OCI-LY7 (cell line): ENCODE measurements around the gene SYTL5. TPM values are rescaled to one million over a fixed set of nuclear protein-coding genes. Genes with fewer than 3 reads are reported as not detected.

Source experiments
- BruUV-seq: library from RNA; stranded (reverse); fragments of 400-500 nt; replicated peaks from 2 replicates; lab custom pipeline; 2021; lab: Mats Ljungman, UMichigan
- CTCF ChIA-PET: fragments of 300-600 bp; sonication (Branson Sonifier 250); formaldehyde crosslinking; loops from one replicate; lab custom pipeline; 2022; ENCODE audit warnings: antibody characterized with exemption; ENCODE audit not compliant: unreplicated experiment; lab: Charles Lee
- POLR2A ChIA-PET: fragments of 300-600 bp; sonication (Branson Sonifier 250); formaldehyde crosslinking; loops from one replicate; lab custom pipeline; 2022; ENCODE audit warnings: antibody characterized with exemption; lab: Charles Lee
- DNase-seq: peaks from one replicate; pipeline ENCODE4 v3.0.0-alpha.2; 2015; ENCODE audit warnings: low spot score
- H2AFZ ChIP-seq: fragments of 200-600 bp; sonication (generic), shearing (Covaris generic); 2 replicates; pipeline ENCODE4 v1.6.1; 2014; ENCODE audit warnings: mild to moderate bottlenecking, antibody characterized with exemption, low read length, moderate library complexity
- H3K27ac ChIP-seq: fragments of 200-600 bp; sonication (generic); 2 replicates; pipeline ENCODE4 v1.5.1; 2014; ENCODE audit warnings: mixed run types, low read depth, mild to moderate bottlenecking, moderate library complexity, low read length, inconsistent platforms; ENCODE audit not compliant: poor library complexity, severe bottlenecking
- H3K36me3 ChIP-seq: fragments of 200-600 bp; sonication (generic); 2 replicates; pipeline ENCODE4 v1.6.1; 2014; ENCODE audit warnings: mild to moderate bottlenecking, antibody characterized with exemption, low read length, moderate library complexity, mixed read lengths; ENCODE audit not compliant: insufficient read depth
- H3K4me1 ChIP-seq: fragments of 200-600 bp; sonication (generic); 2 replicates; pipeline ENCODE4 v1.5.1; 2014; ENCODE audit warnings: mild to moderate bottlenecking, low read length; ENCODE audit not compliant: insufficient read depth, poor library complexity, severe bottlenecking
- H3K4me2 ChIP-seq: fragments of 200-600 bp; sonication (generic); 2 replicates; pipeline ENCODE4 v1.6.1; 2014; ENCODE audit warnings: mild to moderate bottlenecking, low read length
- H3K4me3 ChIP-seq: fragments of 200-600 bp; sonication (generic); 2 replicates; pipeline ENCODE4 v1.5.1; 2014; ENCODE audit warnings: mild to moderate bottlenecking, low read depth, low read length; ENCODE audit not compliant: poor library complexity, severe bottlenecking
- H3K79me2 ChIP-seq: fragments of 200-600 bp; sonication (generic); 2 replicates; pipeline ENCODE4 v1.6.1; 2016; ENCODE audit warnings: low read depth, mild to moderate bottlenecking, low read length, moderate library complexity, mixed read lengths; ENCODE audit not compliant: insufficient read depth
- H3K9me2 ChIP-seq: fragments of 200-600 bp; sonication (generic); 2 replicates; pipeline ENCODE4 v1.6.1; 2016; ENCODE audit warnings: mild to moderate bottlenecking, low read length, mixed read lengths; ENCODE audit not compliant: insufficient read depth
- H3K9me3 ChIP-seq: fragments of 200-600 bp; sonication (generic); 2 replicates; pipeline ENCODE4 v1.6.1; 2014; ENCODE audit warnings: mild to moderate bottlenecking, mixed run types, low read length, mixed read lengths
- H4K20me1 ChIP-seq: fragments of 200-600 bp; sonication (generic); 2 replicates; pipeline ENCODE4 v1.6.1; 2014; ENCODE audit warnings: mild to moderate bottlenecking, antibody characterized with exemption, low read length, moderate library complexity, mixed read lengths; ENCODE audit not compliant: insufficient read depth
- CTCF ChIP-seq: fragments of 200-600 bp; sonication (generic); conservative IDR thresholded peaks from 2 replicates; pipeline ENCODE4 v1.5.1; 2014; ENCODE audit warnings: mild to moderate bottlenecking, antibody characterized with exemption, low read length, moderate library complexity, mixed read lengths
- EZH2phosphoT487 ChIP-seq: fragments of 200-600 bp; sonication (generic); IDR thresholded peaks from 2 replicates; pipeline ENCODE4 v1.6.1; 2018; ENCODE audit warnings: low read depth, borderline replicate concordance, mild to moderate bottlenecking, mixed run types, antibody characterized with exemption, low read length, moderate library complexity, mixed read lengths
- intact Hi-C: fragments of 100-400 bp; cut with micrococcal nuclease; formaldehyde crosslinking; loops from one replicate; pipeline ENCODE4 v1.10.0; 2022; ENCODE audit not compliant: unreplicated experiment
- total RNA-seq, 2 experiments: library from RNA; depleted of rRNA in 1 of 2; stranded (reverse); fragments of >200 nt in 1 of 2; shearing (Covaris generic) in 1 of 2; gene quantifications; 2 replicates each; pipeline ENCODE4 v1.2.3, GENCODE V29; 2014 to 2022

Gene SYTL5
- total RNA-seq, 2 experiments from 2014 or later: not detected

GRCh38 chrX:38069273-38069672 is 62.9 kb downstream of the SYTL5 start:
- H3K9me3 ChIP-seq: no peaks in the 10 kb centered on the region
- H3K4me1 ChIP-seq: no peaks in the 10 kb centered on the region
- no peaks in the 10 kb centered on the region for H3K9me2 ChIP-seq
- no peaks in the 10 kb centered on the region for H4K20me1 ChIP-seq
- H3K4me3 ChIP-seq: no peak overlapping the region
- no peak for DNase-seq
- no peaks in the 10 kb centered on the region for H3K79me2 ChIP-seq
- ChIA-PET CTCF (no interaction called here), POLR2A (no interaction called here)
- H3K36me3 ChIP-seq: no peaks in the 10 kb centered on the region
- no peak overlapping the region for H3K27ac ChIP-seq
- intact Hi-C loops: no loop called here
- TF ChIP-seq CTCF (no peak), EZH2phosphoT487 (no peak)
- no TSS peak for BruUV-seq
- H3K4me2 ChIP-seq: no peak overlapping the region
- no peak overlapping the region for H2AFZ ChIP-seq

- no peaks in the 10 kb centered on the region for H3K9me2 ChIP-seq
- H3K27ac ChIP-seq: no peak overlapping the region
- H3K9me3 ChIP-seq: no peaks in the 10 kb centered on the region
- TF ChIP-seq CTCF (no peak), EZH2phosphoT487 (no peak)
- DNase-seq: no peak
- no TSS peak for BruUV-seq
- H3K4me2 ChIP-seq: no peak overlapping the region
- ChIA-PET CTCF (no interaction called here), POLR2A (interaction anchor here (1.6 kb wide), 1 partner anchor 9 kb away, joined by 4 read pairs; no protein-coding TSS in a partner anchor)
- H3K4me1 ChIP-seq: no peaks in the 10 kb centered on the region
- no peaks in the 10 kb centered on the region for H3K36me3 ChIP-seq
- no peaks in the 10 kb centered on the region for H4K20me1 ChIP-seq
- H3K4me3 ChIP-seq: no peak overlapping the region
- intact Hi-C loops: no loop called here
- H2AFZ ChIP-seq: no peak overlapping the region
- H3K79me2 ChIP-seq: no peaks in the 10 kb centered on the region
Observed at GRCh38 chrX:38069991-38070390, 63.6 kb downstream of the SYTL5 start.

GRCh38 chrX:38079463-38079862 is 73.1 kb downstream of the SYTL5 start:
- no peak overlapping the region for H3K4me3 ChIP-seq
- CTCF ChIA-PET: no interaction called here

More at GRCh38 chrX:38079463-38079862, 73.1 kb downstream of the SYTL5 start:
- TF ChIP-seq CTCF (no peak), EZH2phosphoT487 (no peak)
- Histone ChIP-seq H3K27ac (no peak overlapping the region), H3K4me2 (no peak overlapping the region), H3K79me2 (no peaks in the 10 kb centered on the region), H4K20me1 (no peaks in the 10 kb centered on the region), H3K9me3 (no peaks in the 10 kb centered on the region), H3K36me3 (no peaks in the 10 kb centered on the region), H3K9me2 (no peaks in the 10 kb centered on the region), H3K4me1 (no peaks in the 10 kb centered on the region), H2AFZ (no peak overlapping the region)
- no TSS peak for BruUV-seq
- no peak for DNase-seq
- POLR2A ChIA-PET: no interaction called here
- intact Hi-C loops: no loop called here
